Subcutaneous abdominal adipose tissue (tissue), 5 donors: ENCODE data around the gene UCK2.
"Not testable (repeated sequence)": the region's sequence is repeated elsewhere in the genome, so short reads cannot be mapped to it uniquely, and the experiment has no call there.

Experiments used
- H3K27ac ChIP-seq: one replicate; pipeline ENCODE4 v1.7.0; 2013; ENCODE audit warnings: low read depth, mild to moderate bottlenecking, inconsistent platforms, low read length, moderate library complexity
- H3K27me3 ChIP-seq, 5 donors: one replicate each; pipeline ENCODE4 v1.7.0; 2013; ENCODE audit warnings: low read length in 5 of 5, inconsistent platforms in 1 of 5; ENCODE audit not compliant: control insufficient read depth in 5 of 5, insufficient read depth in 4 of 5
- H3K36me3 ChIP-seq, 5 donors: one replicate each; pipeline ENCODE4 v1.7.0; 2013; ENCODE audit warnings: low read length in 5 of 5; ENCODE audit not compliant: control insufficient read depth in 5 of 5, insufficient read depth in 5 of 5
- H3K4me1 ChIP-seq, 5 donors: one replicate each; pipeline ENCODE4 v1.7.0; 2013; ENCODE audit warnings: low read length in 5 of 5, mild to moderate bottlenecking in 3 of 5, moderate library complexity in 1 of 5; ENCODE audit not compliant: control insufficient read depth in 5 of 5, insufficient read depth in 5 of 5
- H3K4me3 ChIP-seq, 5 donors: one replicate each; pipeline ENCODE4 v1.7.0; 2013; ENCODE audit warnings: low read length in 5 of 5, low read depth in 1 of 5
- H3K9ac ChIP-seq, 5 donors: one replicate each; pipeline ENCODE4 v1.7.0; 2013; ENCODE audit warnings: low read length in 5 of 5, mild to moderate bottlenecking in 4 of 5, moderate library complexity in 3 of 5
- H3K9me3 ChIP-seq, 5 donors: one replicate each; pipeline ENCODE4 v1.7.0; 2013; ENCODE audit warnings: low read length in 5 of 5; ENCODE audit not compliant: control insufficient read depth in 5 of 5
- donor health status: healthy.
- donor health status: healthy.
- donor health status: healthy.
- donor health status: healthy.
- donor health status: healthy.

UCK2 gene

DNA sequence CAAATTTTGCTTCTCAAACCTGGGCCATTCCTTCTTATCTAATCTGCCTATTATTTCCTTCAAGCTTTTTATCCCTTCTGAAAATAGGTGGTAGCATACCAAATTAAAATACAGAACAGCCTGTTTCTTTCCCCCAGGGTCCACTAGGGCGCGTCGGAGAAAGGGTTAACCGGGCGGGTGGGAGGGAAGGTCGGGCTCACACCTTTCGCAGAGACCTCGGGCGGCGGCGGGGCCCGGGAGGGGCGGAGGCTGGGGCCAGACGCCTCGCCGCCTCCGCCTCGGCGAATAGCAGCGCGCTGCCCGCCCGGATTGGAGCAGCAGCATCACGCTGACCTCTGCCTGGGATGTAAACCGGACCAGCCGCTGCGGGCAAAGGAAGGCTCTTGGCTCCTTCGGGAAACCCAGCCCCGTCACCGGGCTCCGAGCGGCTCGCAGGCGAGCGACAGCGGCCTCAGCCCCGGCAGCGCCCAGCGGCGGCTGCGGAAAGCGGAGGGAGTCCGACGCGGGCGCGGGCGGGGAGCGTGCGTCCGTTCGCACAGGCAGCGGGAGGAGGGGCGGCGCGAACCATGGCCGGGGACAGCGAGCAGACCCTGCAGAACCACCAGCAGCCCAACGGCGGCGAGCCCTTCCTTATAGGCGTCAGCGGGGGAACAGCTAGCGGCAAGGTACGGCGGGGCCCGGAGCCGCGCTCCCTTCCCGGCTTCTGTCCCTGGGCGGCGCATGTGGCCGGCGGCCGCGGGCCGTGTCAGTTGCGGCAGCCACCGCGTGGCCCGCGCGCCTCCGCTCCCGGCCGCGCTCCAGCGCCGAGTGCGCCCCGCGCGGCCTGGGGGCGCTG, at the start of gene UCK2:
Gene UCK2, plus strand, starts transcription at position 347 of the 835 bp plus-strand sequence. Its CDS starts 220 bp downstream, at position 567.
- Histone ChIP-seq H3K36me3 (no peaks in the 10 kb centered on the region), H3K9me3 (no peaks in the 10 kb centered on the region), H3K4me1 (peaks cover 2 to 24% (median 17%) of the 10 kb centered on the region in 5 donors), H3K27me3 (no peaks in the 10 kb centered on the region), H3K9ac (peak within 1 kb of the TSS; percentile 60 to 82 (median 74)), H3K4me3 (peak within 1 kb of the TSS; percentile 84 to 94 (median 90)), H3K27ac (peak within 1 kb of the TSS; percentile 81)

DNA sequence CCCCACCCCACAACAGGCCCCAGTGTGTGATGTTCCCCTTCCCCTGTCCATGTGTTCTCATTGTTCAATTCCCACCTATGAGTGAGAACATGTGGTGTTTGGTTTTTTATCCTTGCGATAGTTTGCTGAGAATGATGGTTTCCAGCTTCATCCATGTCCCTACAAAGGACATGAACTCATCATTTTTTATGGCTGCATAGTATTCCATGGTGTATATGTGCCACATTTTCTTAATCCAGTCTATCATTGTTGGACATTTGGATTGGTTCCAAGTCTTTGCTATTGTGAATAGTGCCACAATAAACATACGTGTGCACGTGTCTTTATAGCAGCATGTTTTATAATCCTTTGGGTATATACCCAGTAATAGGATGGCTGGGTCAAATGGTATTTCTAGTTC, 49.2 kb upstream of the UCK2 start:
- H3K36me3 ChIP-seq, H3K4me3 ChIP-seq, H3K9me3 ChIP-seq, H3K27me3 ChIP-seq, H3K4me1 ChIP-seq, H3K9ac ChIP-seq, H3K27ac ChIP-seq: not testable (repeated sequence)

GRCh38 chr1:165783519-165783918, 43.9 kb upstream of the UCK2 start:
- H3K27ac ChIP-seq, H3K36me3 ChIP-seq, H3K4me3 ChIP-seq, H3K9me3 ChIP-seq, H3K27me3 ChIP-seq, H3K9ac ChIP-seq: not testable (repeated sequence)
- H3K4me1 ChIP-seq = peaks cover 0 to 16% (median 9%) of the 10 kb centered on the region in 5 donors

GRCh38 chr1:165787741-165788140, 39.7 kb upstream of the UCK2 start:
- Histone ChIP-seq H3K4me3 (no peak overlapping the region), H3K27ac (no peak overlapping the region), H3K27me3 (no peaks in the 10 kb centered on the region), H3K9ac (peak overlapping the region in 1 of 5 donors; percentile 53), H3K4me1 (peaks cover 0 to 17% (median 9%) of the 10 kb centered on the region in 5 donors), H3K9me3 (no peaks in the 10 kb centered on the region), H3K36me3 (no peaks in the 10 kb centered on the region)

GRCh38 chr1:165793951-165794350, 33.5 kb upstream of the UCK2 start:
- H3K4me3 ChIP-seq = no peak overlapping the region
- H3K9me3 ChIP-seq = peaks cover 0 to 1% (median 0%) of the 10 kb centered on the region in 5 donors
- H3K27me3 ChIP-seq = peaks cover 0 to 2% (median 0%) of the 10 kb centered on the region in 5 donors
- no peak overlapping the region for H3K27ac ChIP-seq
- no peaks in the 10 kb centered on the region for H3K36me3 ChIP-seq
- H3K4me1 ChIP-seq = no peaks in the 10 kb centered on the region
- H3K9ac ChIP-seq = no peak overlapping the region

DNA sequence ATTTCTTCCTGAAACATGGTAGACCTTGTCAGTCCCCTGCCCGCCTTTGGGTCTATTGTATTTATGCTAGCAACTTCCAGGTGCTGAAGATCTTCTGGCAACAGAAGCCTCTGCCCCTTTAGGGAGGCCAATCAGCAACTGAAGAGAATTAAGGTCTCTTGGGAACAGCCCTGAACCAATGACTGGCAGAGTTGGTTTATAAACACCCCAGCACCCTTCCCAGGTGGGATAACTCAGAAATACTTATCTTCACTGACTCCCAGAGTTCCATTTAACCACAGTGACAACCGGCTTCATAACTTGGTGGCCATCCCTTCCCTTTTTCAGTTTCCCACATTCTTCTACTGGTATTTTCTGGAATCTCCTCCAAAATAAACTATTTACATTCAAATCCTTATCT, 31.5 kb upstream of the UCK2 start:
- H3K4me3 ChIP-seq = no peak overlapping the region
- no peaks in the 10 kb centered on the region for H3K4me1 ChIP-seq
- peaks cover 0 to 8% (median 3%) of the 10 kb centered on the region in 5 donors for H3K9me3 ChIP-seq
- no peak overlapping the region for H3K9ac ChIP-seq
- peaks cover 0 to 2% (median 0%) of the 10 kb centered on the region in 5 donors for H3K27me3 ChIP-seq
- no peak overlapping the region for H3K27ac ChIP-seq
- H3K36me3 ChIP-seq = no peaks in the 10 kb centered on the region

GRCh38 chr1:165799387-165799786, 28.0 kb upstream of the UCK2 start:
- H3K9ac ChIP-seq = no peak overlapping the region
- no peaks in the 10 kb centered on the region for H3K4me1 ChIP-seq

DNA sequence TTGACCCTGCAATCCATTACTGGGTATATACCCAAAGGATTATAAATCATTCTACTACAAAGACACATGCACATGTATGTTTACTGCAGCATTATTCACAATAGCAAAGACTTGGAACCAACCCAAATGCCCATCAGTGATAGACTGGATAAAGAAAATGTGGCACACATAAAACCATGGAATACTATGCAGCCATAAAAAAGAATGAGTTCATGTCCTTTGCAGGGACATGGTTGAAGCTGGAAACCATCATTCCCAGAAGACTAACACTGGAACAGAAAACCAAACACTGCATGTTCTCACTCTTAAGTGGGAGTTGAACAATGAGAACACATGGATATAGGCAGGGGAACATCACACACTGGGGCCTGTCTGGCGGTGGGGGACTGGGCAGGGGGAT, 22.9 kb upstream of the UCK2 start:
- not testable (repeated sequence) for H3K27me3 ChIP-seq, H3K36me3 ChIP-seq, H3K9me3 ChIP-seq, H3K9ac ChIP-seq, H3K27ac ChIP-seq, H3K4me1 ChIP-seq, H3K4me3 ChIP-seq

More at GRCh38 chr1:165799387-165799786, 28.0 kb upstream of the UCK2 start:
- peaks cover 0 to 2% (median 0%) of the 10 kb centered on the region in 5 donors for H3K27me3 ChIP-seq
- no peak overlapping the region for H3K4me3 ChIP-seq
- peaks cover 0 to 8% (median 3%) of the 10 kb centered on the region in 5 donors for H3K9me3 ChIP-seq
- H3K27ac ChIP-seq = no peak overlapping the region
- no peaks in the 10 kb centered on the region for H3K36me3 ChIP-seq

DNA sequence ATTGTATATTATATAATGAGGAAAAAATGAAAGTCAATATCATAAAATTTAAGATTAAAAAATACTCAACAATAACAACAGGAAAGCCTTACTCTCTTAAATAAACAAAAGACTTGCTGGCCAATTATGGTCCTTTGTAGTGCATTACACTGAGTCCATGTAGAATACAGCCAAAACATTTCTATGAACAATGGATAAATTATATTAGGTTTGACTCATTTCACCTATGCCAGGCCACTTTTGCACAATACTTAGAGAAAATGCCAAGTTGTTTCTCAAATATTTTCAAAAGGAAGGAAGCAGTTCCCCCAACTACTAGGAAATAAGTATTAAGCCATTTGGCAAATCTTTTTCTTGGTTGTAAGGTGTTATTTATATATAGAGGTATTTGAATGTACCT, 19.8 kb upstream of the UCK2 start:
- peaks cover 0 to under 1% (median 0%) of the 10 kb centered on the region in 5 donors for H3K4me1 ChIP-seq
- H3K4me3 ChIP-seq = no peak overlapping the region
- H3K27ac ChIP-seq = no peak overlapping the region
- no peaks in the 10 kb centered on the region for H3K9me3 ChIP-seq
- H3K36me3 ChIP-seq = no peaks in the 10 kb centered on the region
- no peak overlapping the region for H3K9ac ChIP-seq
- no peaks in the 10 kb centered on the region for H3K27me3 ChIP-seq

DNA sequence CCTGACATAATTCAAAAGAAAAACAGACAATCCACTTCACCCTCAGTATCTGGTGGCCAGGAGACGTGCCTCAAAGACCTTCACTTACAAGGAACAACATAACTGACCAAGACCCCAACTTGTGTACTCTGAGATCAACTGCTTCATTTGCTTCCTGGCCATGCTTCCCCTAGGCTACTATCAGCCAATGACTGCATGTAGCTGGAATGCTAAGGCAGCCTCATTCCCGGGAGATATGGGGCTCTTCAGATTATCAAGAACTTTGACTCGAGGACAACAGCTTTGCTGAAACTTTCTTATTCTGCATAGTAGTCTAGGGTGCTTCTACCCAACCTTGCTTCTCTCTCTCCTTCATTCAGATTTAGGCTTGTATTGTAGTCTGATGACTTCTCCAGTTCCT, 11.7 kb upstream of the UCK2 start:
- H3K4me3 ChIP-seq = no peak overlapping the region
- no peaks in the 10 kb centered on the region for H3K9me3 ChIP-seq
- no peaks in the 10 kb centered on the region for H3K27me3 ChIP-seq
- H3K27ac ChIP-seq = no peak overlapping the region
- H3K36me3 ChIP-seq = no peaks in the 10 kb centered on the region
- peaks cover 0 to 4% (median 0%) of the 10 kb centered on the region in 5 donors for H3K4me1 ChIP-seq
- H3K9ac ChIP-seq = no peak overlapping the region
